ENCODE measurements around the gene LCE4A. TPM values are rescaled to one million over a fixed set of nuclear protein-coding genes. Genes with fewer than 3 reads are reported as not detected.

The LCE4A gene
- total and polyA plus RNA-seq, 9 of the 15 experiments (the other 6 are each of a cell fraction or from before 2014, with no cell fraction given): not detected

GRCh38 chr1:152681616-152682015 lies 26.3 kb upstream of the LCE4A start:
- TF ChIP-seq, protein P1, sequence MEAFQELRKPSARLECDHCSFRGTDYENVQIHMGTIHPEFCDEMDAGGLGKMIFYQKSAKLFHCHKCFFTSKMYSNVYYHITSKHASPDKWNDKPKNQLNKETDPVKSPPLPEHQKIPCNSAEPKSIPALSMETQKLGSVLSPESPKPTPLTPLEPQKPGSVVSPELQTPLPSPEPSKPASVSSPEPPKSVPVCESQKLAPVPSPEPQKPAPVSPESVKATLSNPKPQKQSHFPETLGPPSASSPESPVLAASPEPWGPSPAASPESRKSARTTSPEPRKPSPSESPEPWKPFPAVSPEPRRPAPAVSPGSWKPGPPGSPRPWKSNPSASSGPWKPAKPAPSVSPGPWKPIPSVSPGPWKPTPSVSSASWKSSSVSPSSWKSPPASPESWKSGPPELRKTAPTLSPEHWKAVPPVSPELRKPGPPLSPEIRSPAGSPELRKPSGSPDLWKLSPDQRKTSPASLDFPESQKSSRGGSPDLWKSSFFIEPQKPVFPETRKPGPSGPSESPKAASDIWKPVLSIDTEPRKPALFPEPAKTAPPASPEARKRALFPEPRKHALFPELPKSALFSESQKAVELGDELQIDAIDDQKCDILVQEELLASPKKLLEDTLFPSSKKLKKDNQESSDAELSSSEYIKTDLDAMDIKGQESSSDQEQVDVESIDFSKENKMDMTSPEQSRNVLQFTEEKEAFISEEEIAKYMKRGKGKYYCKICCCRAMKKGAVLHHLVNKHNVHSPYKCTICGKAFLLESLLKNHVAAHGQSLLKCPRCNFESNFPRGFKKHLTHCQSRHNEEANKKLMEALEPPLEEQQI (IDR thresholded peaks at IDR 0.05): no peak
- no peak for TF ChIP-seq FOSL1 (tag; conservative IDR thresholded peaks at IDR 0.05)
- TF ChIP-seq BCLAF1 (IDR thresholded peaks at IDR 0.05; ENCODE audit: borderline replicate concordance in 1 of 2, control insufficient read depth in 1 of 2, low read depth in 2 of 2, low read length in 1 of 2): no peak
- no peak for TF ChIP-seq ERF (CRISPR knock-in tag; IDR thresholded peaks at IDR 0.05)
- TF ChIP-seq ZNF274 (IDR thresholded peaks at IDR 0.05; ENCODE audit: borderline replicate concordance, low read depth, low read length): no peak
- no peak for TF ChIP-seq ZNF764 (CRISPR knock-in tag; IDR thresholded peaks at IDR 0.05; ENCODE audit: low read depth)
- CTCF ChIA-PET (ENCODE audit: low intra/inter-chr PET ratio): no interaction called here

More at GRCh38 chr1:152681616-152682015, 26.3 kb upstream of the LCE4A start:
- no peak overlapping the region for H3K4me2 ChIP-seq (ENCODE audit: insufficient read depth, low read length)
- no peaks in the 10 kb centered on the region for H3K9me1 ChIP-seq (ENCODE audit: control insufficient read depth, insufficient read depth, low read length)
- WGBS (ENCODE audit: insufficient coverage, low coverage, missing lambda C conversion rate): 0% methylated on average over 2 of the region's 2 CpGs
- H3K36me3 ChIP-seq (ENCODE audit: control insufficient read depth, insufficient read depth, low read length): no peaks in the 10 kb centered on the region
- no peaks in the 10 kb centered on the region for H3K9me3 ChIP-seq (replicated peaks; ENCODE audit: control insufficient read depth, insufficient read depth, low read depth, low read length)
- FAIRE-seq: no peak
- no peaks in the 10 kb centered on the region for H3K27me3 ChIP-seq (ENCODE audit: control insufficient read depth in 2 of 2, insufficient read depth in 2 of 2, low read length in 2 of 2)
- H3K4me1 ChIP-seq (replicated peaks in 1 of 2; ENCODE audit: control insufficient read depth in 2 of 2, insufficient read depth in 2 of 2, low read length in 2 of 2): no peaks in the 10 kb centered on the region
- H2AFZ ChIP-seq (ENCODE audit: low read depth, low read length): no peak overlapping the region
- no peak overlapping the region for H3K9ac ChIP-seq (ENCODE audit: insufficient read depth in 1 of 2, low read depth in 2 of 2, low read length in 2 of 2)
- H3K4me3 ChIP-seq: no peak overlapping the region
- intact Hi-C loops (cut with micrococcal nuclease): no loop called here
- BruUV-seq (replicated peaks): no TSS peak
- in situ Hi-C loops (cut with MboI): no loop called here
- no peak for DNase-seq (ENCODE audit: extremely low read depth in 1 of 4, low spot score in 3 of 4)
- POLR2A ChIA-PET: no interaction called here
- no peaks in the 10 kb centered on the region for H4K20me1 ChIP-seq (replicated peaks; ENCODE audit: control insufficient read depth, insufficient read depth, low read length)
- H3K79me2 ChIP-seq (ENCODE audit: control insufficient read depth, insufficient read depth, low read length): no peaks in the 10 kb centered on the region
- no peak overlapping the region for H3K27ac ChIP-seq (ENCODE audit: extremely low read depth, low read depth, low read length)
- no peak for ATAC-seq

Data from K562 (cell line).